HepG2 (cell line): Measurements from ENCODE around the gene ARHGAP30. TPM values are rescaled to one million over a fixed set of nuclear protein-coding genes. Genes with fewer than 3 reads are reported as not detected.
A peak's percentile ranks its signal among the peaks of the same experiment; 100 is the strongest.

Experiments used
- LBX2 ChIP-seq: sonication (generic); formaldehyde crosslinking; IDR thresholded peaks from 2 replicates; pipeline ENCODE4 v1.5.0; 2020; ENCODE audit warnings: missing genetic modification reagents, mild to moderate bottlenecking, borderline replicate concordance
- MLXIP ChIP-seq: sonication (generic); formaldehyde crosslinking; IDR thresholded peaks from 2 replicates; pipeline ENCODE4 v1.9.0; 2021; ENCODE audit warnings: missing genetic modification reagents, borderline replicate concordance
- PCBP1 ChIP-seq: fragments of 200-400 bp; formaldehyde crosslinking; IDR thresholded peaks from 2 replicates; pipeline ENCODE4 v1.6.1; 2017; ENCODE audit warnings: mild to moderate bottlenecking, low read depth, low read length, borderline replicate concordance
- SIX4 ChIP-seq: sonication (generic); formaldehyde crosslinking; IDR thresholded peaks from 2 replicates; pipeline ENCODE4 v1.4.0; 2020; ENCODE audit warnings: missing genetic modification reagents
- SMYD3 ChIP-seq: sonication (generic); formaldehyde crosslinking; IDR thresholded peaks from 2 replicates; pipeline ENCODE4 v1.8.1; 2023; ENCODE audit warnings: mild to moderate bottlenecking, missing genetic modification reagents
- SNAPC4 ChIP-seq: sonication (generic); formaldehyde crosslinking; IDR thresholded peaks from 2 replicates; pipeline ENCODE4 v1.4.0; 2020; ENCODE audit warnings: mild to moderate bottlenecking, missing genetic modification reagents
- USF2 ChIP-seq, 2 experiments: sonication (generic) in 1 of 2; formaldehyde crosslinking in 1 of 2; IDR thresholded peaks; 2 replicates each; pipeline versions ENCODE4 v1.5.1 to v1.6.1; 2011 to 2020; ENCODE audit warnings: borderline replicate concordance in 1 of 2, low read depth in 1 of 2, low read length in 1 of 2, mild to moderate bottlenecking in 1 of 2, missing genetic modification reagents in 1 of 2, moderate library complexity in 1 of 2
- ZBTB25 ChIP-seq: IDR thresholded peaks from 2 replicates; pipeline ENCODE4 v1.6.1; 2018; ENCODE audit warnings: missing genetic modification reagents
- ZBTB43 ChIP-seq: sonication (generic); formaldehyde crosslinking; conservative IDR thresholded peaks from 2 replicates; pipeline ENCODE4 v1.4.0; 2020; ENCODE audit warnings: missing genetic modification reagents
- ZBTB7A ChIP-seq: sonication (generic); formaldehyde crosslinking; IDR thresholded peaks from 2 replicates; pipeline ENCODE4 v1.8.0; 2022; ENCODE audit warnings: mild to moderate bottlenecking, missing genetic modification reagents
- ZNF260 ChIP-seq: sonication (generic); formaldehyde crosslinking; IDR thresholded peaks from 2 replicates; pipeline ENCODE4 v1.4.0; 2020; ENCODE audit warnings: missing genetic modification reagents, low read depth, mild to moderate bottlenecking, borderline replicate concordance
- ZNF33B ChIP-seq: sonication (generic); formaldehyde crosslinking; IDR thresholded peaks from 2 replicates; pipeline ENCODE4 v1.5.1; 2020; ENCODE audit warnings: mild to moderate bottlenecking, missing genetic modification reagents
- ZNF670 ChIP-seq: sonication (generic); formaldehyde crosslinking; IDR thresholded peaks from 2 replicates; pipeline ENCODE4 v1.8.0; 2022; ENCODE audit warnings: mild to moderate bottlenecking, missing genetic modification reagents, borderline replicate concordance
- ZNF768 ChIP-seq: sonication (generic); formaldehyde crosslinking; IDR thresholded peaks from 2 replicates; pipeline ENCODE4 v1.4.0; 2020; ENCODE audit warnings: missing genetic modification reagents
- polyA plus RNA-seq, 8 experiments: library from polyadenylated mRNA; depleted of rRNA in 3 of 8; stranded (reverse) in 7 of 8; unstranded in 1 of 8; fragments of >200 nt; fragmentation: Illumina TruSeq in 4 of 8; extraction: Trizol in 4 of 8; gene quantifications; 2 replicates each; pipeline versions ENCODE4 v1.2.1 to v1.2.3, GENCODE V29; 2011 to 2016; ENCODE audit warnings: low read depth in 4 of 8, missing spikeins in 1 of 8, mixed read lengths in 1 of 8; ENCODE audit not compliant: insufficient read depth in 1 of 8
- total RNA-seq, 5 experiments: library from RNA; depleted of rRNA; stranded (reverse); fragments of >200 nt; fragmentation: Illumina TruSeq; extraction: Trizol; gene quantifications; 2 replicates each; pipeline ENCODE4 v1.2.3, GENCODE V29; 2016; ENCODE audit warnings: low read depth in 1 of 5

Gene ARHGAP30
- total and polyA plus RNA-seq, 2 of the 13 experiments (the other 11 are each of a cell fraction or from before 2014, with no cell fraction given) = 0.13 to 0.20 TPM

GRCh38 chr1:161044908-161045735, 24.6 kb downstream of the ARHGAP30 start (continued):
- TF ChIP-seq SMYD3 (CRISPR knock-in tag) = no peak
- no peak for TF ChIP-seq ZBTB7A (CRISPR knock-in tag)
- TF ChIP-seq SIX4 (CRISPR knock-in tag) = no peak
- TF ChIP-seq SNAPC4 = no peak
- TF ChIP-seq ZNF33B (CRISPR knock-in tag) = no peak
- TF ChIP-seq ZNF670 (CRISPR knock-in tag) = 0 out of 2 replicates have a peak, but pooled peaks have one; percentile 4
- TF ChIP-seq USF2 (IDR thresholded peaks at IDR 0.05; ENCODE audit: low read depth, low read length) = no peak
- no peak for TF ChIP-seq USF2 (CRISPR knock-in tag; IDR thresholded peaks at IDR 0.05; ENCODE audit: borderline replicate concordance)
- no peak for TF ChIP-seq ZBTB43 (CRISPR knock-in tag)
- TF ChIP-seq PCBP1 = no peak
- TF ChIP-seq MLXIP (CRISPR knock-in tag) = no peak
- TF ChIP-seq ZNF260 (CRISPR knock-in tag) = no peak
- no peak for TF ChIP-seq ZBTB25 (CRISPR knock-in tag)
- no peak for TF ChIP-seq LBX2 (CRISPR knock-in tag)
- peak; percentile 10; the same call in 1 of the 2 replicates for TF ChIP-seq ZNF768 (CRISPR knock-in tag)
